NCI-H2029 treated with DMSO at 0.1 percent for 48 hours (cell line): ENCODE measurements around the gene TBC1D14.

ENCODE experiments used
- DNase-seq: peaks from one replicate; lab custom pipeline; 2025; lab: John Stamatoyannopoulos, UW

TBC1D14 gene

DNA sequence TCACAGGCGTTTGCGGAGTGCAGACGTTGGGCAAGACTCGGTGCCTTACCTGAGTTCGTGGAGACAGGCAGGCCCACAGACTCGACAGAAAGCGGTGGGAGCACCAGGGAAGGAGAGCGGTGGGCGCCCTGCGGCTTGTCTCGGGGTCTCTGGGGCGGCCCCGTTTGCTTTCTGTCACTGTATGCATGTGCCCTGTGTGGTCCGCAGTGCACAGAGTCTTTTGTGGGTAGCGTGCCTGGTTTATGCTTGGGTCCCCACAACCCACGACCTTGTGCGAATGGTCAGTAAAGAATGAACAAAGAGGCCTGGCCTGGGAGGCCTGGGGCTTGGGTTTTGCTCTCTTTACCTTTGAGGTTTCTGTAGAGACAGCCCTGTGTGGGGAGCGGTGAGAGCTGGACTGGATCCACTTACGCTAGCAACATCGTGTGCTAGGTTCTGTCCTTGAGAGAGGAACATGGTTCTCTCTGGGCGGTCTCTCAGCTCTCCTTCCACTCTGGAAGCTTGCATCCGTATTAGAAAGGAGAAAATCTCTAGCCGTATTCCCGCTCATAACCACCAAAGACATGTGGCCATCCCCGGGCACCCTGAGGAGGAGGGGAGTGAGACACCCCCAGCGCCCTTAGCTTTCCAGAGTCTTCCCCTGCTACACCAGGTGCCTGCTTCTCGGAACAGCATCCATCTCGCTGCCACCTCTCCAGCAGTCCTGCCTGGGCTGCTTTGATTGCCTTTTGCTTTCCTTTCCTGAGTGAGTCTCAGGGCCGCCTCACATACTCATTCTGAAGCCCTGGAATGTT is 134.7 kb downstream of the TBC1D14 start:
- DNase-seq: no peak

DNA sequence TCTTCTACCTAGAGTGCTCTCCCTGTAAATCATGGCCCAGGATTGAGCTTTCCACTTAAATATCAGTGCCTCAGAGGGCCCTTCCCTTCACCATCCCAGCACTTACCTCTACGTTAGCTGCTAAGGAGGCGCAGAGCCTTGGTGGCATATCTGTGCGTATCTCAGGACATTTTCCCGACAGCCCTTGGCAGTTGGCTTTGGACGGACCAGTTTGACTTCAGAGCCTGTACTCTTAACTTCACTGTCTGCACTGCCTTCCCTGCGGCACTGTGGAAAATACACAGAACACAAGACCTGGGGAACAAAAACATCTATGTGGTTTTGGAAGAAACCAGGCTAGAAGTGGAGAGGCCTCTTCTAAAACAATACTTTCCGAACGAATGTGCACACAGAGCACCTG is 135.9 kb downstream of the TBC1D14 start:
- no peak for DNase-seq

DNA sequence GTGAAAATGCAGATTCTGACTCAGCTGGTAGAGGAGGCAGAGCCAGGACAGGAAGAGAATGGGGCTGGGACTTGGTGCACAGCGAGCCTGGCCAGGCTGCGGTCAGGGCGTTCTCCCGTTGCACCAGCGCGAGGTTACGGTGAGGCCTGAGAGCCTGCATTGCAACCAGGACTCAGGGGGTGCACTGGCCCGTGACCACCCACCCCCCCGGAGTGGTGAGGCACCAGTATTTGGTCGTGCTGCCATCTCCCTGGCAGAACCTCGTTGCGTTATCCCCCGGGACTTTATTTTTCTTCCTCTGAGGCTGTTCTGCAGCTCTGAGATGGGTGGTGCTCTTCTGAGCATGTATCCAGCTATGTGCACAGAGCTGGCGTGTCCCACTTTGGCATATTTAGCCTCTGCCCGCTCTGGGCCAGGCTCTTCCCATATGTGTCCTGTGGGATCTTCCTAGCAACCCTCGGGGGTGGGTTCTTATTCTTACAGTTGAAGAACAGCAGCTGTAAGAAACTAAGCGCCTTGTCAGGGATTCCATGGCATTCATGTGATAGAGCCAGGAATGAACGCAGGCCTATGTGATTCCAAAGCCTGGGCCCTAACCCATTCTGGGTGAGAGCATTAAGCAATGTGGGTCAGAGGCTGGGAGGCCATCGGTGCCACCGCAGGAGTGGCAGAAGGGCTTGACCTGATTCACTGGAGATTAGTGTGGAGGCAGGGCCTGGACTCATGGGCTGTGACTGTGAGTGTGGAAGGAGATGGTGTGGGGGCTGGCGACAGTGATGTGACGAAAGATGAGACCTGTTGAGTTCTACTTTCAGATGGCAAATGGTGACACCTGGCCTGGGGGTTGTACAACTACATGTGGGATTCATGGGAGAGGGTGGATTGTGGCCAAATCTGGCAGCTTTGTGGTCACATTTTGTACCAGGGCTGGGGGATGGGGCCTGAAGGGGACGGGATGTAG is 136.6 kb downstream of the TBC1D14 start:
- no peak for DNase-seq

DNA sequence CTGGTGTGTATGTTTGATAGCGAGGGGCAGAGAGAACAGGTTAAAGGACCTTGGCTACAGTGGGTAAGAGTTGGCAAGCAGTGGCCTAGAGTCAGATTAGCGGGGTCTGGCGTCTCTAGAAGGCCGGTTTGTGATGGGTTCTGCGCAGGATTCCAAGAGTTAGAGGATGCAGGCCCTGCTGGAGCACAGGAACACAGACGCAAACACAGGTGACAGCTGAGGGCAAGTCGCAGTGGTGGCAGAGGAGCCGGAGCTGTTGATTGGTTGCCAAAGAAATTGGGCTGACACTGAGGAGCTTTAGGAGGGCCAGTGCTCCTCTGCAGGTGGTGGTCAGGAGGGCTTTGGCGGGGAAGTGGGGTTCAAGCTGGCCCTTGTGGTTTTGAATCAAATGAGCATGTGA is 137.3 kb downstream of the TBC1D14 start:
- no peak for DNase-seq

DNA sequence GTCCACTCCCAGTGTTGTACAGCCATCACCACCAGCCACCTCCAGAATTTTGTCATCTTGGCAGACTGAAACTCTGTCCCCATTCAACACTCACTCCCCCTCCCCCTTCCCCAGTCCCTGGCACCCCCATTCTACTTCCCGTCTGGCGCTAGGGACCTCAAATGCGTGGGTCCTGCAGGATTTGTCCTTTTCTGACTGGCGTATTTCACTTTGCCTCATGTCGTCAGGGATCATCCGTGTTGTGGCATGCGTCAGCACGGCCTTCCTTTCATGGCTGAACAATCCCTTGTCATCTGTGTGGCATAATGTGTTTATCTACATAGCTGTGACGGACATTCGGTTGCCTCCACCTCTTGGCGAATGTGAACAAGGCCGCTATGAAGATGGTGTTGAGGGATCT is 139.0 kb downstream of the TBC1D14 start:
- DNase-seq: no peak

DNA sequence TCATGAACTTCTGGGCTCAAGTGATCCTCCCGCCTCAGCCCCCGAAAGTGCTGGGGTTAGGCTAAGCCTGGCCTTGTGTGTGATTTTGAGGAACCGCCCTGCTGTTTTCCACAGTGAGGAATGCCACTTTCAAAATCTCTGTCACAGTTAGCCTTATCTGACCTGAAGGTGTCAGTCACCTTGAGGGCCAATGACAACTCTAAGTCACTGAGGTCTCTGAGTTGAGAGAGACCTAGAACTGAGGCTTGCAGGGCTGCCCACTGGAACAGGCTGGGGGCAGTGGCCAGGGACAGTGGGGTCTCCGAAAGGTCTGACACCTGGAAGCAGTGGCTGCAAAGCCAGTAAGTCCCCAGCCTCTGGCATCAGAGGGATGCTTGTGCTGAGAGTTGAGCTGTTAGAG is 139.7 kb downstream of the TBC1D14 start:
- no peak for DNase-seq

DNA sequence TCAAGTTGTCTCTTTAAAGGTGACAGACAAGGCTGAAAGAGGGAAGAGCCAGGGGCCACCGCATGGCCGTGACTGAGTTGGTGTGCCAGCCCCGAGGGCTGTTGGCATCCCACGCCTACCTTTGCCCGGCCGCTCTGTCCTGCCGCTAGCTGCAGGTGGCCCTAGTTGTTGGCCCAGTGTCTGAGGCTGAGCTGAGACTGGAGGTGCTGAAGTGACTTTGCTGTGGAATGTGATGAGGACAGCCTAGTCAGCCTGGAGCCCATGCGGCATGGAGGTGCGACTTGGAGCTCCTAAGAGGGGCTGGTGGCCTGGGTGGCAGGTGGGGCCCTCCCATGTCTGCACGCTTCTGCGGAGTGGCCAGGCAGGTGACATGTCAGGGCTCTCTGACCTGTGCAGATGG is 140.1 kb downstream of the TBC1D14 start:
- no peak for DNase-seq

DNA sequence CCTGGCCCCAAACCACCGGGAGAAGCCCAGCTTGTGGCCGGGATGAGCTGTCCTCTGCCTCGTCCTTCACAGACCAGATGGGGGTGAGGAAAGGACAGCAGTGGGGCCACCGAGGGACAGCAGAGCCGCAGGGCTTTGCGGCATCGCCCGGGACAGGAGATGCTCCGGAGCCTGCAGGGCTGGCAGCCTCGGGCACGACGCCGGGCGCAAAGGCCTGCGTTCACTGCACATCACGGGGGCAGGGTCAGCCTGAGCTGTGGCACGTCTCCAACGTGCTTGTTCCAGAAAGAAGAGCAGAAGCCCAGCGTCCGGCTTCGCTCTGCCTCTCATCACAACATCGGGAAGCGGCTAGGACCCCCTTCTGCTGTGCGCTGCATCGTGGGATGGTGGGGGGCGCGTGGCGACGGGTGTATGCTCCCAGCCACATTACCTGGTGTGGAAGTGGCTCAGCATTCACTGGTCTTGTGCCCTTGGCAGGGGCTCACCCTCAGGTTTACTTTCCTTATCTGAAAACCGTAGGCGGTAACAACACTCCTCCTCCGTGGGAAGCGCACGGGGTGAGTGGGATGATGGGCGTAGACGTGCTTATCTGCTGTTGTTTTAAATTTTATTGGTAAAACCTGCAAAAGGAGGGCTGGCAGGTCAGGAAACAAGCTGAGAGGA is 141.0 kb downstream of the TBC1D14 start:
- no peak for DNase-seq

DNA sequence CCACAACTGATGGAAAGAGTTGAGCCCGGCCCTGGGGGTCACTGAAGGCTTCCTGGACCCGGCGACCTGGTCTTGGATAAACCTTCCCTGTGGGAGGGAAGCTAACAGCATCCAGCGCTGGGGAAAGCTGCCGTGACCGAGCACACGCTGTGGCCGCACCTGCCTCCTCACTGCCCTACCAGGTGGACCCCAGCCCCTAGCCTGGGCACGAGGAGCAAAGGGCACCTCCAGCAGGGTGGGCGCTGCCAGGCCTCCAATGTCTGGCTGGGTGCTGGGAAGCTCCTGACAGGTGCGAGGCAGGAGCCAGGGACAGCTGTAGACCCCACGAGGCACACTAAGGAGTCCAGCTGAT is 141.5 kb downstream of the TBC1D14 start:
- no peak for DNase-seq

DNA sequence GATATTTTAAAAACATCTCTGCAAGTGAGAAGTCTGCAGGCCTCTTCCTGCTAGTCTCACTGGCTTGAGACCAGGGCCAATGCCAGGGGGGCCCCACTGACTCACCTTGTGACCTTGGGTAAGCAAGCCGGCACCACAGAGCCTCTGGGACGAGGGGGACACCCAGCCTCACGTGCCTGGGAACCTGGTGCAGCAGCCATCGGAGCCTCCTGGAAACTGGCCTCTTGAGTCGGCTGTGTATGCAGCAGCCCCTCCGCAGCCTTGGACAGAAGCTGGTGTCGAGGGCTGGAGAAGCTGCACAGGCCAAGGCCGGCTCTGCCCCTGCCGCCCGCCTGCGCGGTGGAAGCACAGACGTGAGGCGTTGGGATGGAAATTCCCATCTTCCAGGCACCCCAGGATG is 142.3 kb downstream of the TBC1D14 start:
- DNase-seq: no peak

DNA sequence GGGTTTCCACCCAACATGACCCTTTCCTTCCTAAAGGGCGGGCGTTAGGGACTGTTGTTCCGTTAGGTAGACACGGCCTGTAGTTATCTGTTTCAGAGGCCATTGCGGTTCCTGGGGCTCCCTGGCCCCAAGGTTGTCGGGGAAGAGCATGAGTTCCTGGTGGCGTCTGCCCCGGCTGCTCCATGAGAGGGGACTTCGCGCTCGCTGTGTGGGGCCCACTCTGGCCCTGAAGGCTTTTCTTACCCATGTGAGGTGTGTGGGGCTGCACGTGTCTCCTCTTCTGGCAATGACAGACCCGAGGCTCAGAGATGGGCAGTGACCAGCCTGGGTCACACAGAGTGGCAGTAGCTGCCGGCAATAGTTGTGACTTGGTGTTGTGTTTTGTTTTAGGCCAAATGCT is 142.7 kb downstream of the TBC1D14 start:
- DNase-seq: no peak

DNA sequence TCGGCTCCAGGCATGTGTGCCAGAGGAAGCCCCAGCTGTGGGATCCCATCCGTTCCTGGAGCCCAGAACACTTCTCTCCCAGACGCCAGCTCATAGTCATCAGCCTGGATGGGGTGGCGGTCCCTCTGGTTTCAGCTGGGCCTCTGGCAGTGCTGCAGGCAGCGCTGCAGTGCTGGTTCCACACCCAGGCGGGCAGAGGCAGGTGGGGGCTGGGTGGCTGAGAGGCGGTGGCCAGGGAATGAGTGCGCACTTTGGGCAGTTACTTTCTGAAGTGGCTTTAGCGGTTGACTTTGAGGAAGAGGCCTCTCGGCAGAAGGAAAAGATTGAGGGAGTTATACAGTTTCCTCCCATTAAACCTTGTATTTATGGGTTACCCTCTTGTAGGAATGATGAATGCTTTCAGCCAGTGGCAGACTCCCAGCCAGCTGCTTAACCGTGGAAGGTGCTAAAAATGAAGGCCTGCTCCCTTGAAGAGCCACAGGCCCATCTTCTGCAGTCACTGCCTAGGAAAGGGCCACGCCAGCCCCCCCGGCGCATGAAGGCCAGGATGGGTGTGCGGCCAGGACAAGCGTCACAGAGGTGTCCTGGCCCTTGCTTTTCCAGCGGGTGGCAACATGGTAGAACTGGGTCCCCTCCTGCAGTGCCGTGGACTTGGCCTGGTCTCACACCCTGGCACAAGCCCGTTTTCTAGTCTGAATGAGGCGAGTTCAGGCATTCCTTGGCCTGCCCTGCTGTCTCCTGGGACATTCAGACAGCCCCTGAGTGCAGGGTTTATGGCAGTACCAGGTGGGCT is 143.5 kb downstream of the TBC1D14 start:
- DNase-seq: no peak

DNA sequence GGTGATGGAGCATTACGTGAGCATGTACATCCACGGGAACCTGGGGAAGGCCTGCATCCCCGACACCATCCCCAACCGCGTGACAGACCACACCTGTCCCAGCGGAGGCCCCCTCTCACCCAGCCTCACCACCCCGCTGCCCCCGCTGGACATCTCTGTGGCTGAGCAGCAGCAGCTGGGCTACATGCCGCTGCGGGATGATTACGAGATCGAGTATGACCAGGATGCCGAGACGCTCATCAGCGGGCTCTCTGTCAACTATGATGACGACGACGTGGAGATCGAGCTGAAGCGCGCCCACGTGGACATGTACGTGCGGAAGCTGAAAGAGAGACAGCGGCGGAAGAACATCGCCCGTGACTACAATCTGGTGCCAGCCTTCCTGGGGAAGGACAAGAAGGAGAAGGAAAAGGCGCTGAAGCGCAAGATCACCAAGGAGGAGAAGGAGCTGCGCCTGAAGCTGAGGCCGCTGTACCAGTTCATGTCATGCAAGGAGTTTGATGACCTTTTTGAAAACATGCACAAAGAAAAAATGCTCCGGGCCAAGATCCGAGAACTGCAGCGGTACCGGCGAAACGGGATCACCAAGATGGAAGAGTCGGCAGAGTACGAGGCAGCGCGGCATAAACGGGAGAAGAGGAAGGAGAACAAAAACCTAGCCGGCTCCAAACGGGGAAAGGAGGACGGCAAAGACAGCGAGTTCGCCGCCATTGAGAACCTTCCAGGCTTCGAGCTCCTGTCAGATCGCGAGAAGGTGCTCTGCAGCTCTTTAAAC is 144.7 kb downstream of the TBC1D14 start:
- no peak for DNase-seq

DNA sequence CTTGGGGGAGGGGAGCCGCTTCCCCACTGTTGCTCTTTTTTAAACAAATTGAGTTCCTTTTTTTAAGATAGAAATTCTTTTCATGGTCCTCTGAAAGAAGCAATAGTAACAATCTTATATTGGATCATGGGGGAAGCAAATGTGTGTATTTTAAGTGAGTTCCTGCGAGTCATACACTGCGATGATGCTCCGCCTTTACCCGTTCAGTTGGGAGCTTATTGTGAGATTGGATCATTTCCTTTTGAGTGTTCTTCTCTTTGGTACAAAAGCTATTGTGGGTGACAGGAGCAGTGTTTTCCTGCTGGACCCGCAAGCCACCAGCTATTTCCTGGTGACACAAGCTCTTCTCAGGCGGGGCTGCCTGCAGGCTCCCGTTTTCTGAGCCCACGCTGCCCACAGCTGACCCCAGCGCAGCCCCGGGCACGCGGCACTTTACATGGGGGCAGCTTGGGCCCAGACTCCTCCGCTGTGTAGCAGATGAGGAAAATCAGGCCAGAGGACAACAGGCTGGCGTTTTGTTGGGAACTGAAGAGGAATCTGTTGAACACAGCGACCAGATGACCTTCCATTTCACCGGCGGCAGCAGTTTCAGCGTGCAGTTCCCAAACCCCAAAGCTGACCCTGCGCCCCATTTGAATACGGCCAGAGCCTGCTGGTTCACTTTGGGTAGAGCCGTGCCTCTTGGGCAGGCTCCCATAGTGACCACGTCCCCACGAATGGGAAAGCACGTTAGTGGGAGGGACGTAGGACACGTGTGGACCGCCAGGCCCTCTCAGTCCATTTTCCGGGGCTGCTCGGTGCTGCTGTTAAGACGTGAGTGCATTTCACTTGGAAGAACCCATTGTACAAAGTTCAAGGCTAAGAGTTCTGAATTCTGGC is 145.7 kb downstream of the TBC1D14 start:
- no peak for DNase-seq

DNA sequence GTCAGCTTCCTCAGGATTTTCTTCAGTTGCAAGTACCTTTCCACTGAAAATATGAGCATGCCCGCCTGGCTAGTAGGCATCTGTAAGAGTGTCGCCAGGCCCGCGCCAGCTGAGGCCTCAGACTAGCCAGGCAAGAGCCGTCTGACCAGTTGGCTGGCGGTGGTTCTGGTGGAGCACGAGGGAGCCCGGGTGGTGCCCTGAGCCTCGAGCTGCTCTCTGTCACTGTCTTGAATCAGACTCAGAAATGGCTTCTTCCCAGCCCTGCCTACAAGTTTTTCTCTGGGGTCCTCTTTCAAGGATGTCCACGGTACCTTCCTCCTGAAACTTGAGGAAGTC is 146.3 kb downstream of the TBC1D14 start:
- DNase-seq: no peak

DNA sequence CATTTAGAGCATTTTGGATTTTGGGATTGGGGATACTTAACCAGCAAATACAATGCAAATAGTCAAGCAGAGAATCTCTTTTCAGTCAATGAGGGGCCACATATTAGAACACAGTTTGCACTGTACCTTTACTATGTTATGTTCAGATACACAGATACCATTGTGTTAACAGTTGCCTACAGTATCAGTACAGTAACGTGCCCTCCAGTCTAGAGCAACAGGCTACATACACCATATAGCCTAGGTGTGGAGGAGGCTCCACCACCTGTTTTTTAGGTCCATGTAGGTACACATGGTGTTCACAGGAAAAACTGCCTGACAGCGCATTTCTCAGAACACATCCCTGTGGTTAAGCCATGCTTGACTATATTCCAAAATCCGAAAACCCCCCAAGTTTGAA is 149.2 kb downstream of the TBC1D14 start:
- no peak for DNase-seq

DNA sequence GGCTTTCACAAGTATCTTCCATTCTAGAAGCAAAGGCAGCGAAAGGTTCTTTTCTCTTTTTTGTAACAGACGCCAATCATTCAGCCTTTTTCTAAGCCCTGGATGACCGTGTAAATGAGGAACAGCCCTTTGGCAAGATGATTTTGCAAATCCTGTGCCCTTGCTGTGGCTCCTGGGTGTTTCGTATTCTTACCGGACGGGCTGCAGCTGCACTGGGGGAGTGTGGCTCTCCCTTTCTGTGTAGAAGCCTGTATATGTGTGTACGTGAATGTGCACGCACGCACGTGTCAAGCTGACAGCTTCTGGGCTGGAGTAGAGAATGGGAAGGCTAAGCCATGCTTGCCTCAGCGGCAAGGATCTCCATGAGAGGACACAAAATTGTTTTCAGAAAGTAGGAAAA is 150.0 kb downstream of the TBC1D14 start:
- no peak for DNase-seq

DNA sequence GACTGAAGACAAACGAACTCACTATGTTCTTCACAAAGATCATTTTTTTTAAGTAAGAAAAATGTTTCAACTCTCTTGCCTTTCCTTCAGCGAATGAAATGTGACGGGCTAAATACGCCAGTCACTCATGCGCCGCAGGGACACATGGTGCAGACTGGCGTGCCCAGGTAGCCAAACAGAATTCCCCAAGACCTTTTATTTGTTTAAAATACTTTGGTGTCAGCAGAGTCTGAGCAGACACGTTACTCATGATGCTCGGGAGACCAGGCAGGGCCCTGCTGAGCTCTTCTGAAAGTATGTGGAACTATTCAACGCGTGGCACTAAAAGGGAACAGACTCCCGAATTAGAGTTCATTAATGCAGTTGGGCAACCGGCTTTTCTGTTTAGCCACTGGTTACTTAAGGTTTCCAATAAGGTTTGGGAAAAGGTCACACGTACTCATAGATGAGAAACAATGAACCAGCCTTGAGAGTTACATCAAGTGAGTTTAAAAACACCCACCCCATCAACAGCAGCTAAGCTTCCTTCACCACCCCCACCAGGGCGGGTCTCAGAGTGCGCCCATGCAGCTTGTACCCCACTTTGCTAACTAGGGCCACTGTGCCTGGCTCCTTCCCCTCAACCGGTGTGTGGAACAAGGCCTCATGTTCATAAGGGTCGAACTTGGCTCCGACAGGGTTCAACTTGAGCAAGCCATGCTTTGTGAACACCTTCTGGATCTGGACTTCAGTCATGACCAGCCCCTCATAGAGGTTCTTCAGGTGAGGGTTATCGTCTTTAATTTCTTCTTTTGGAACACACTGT is 150.9 kb downstream of the TBC1D14 start:
- no peak for DNase-seq

DNA sequence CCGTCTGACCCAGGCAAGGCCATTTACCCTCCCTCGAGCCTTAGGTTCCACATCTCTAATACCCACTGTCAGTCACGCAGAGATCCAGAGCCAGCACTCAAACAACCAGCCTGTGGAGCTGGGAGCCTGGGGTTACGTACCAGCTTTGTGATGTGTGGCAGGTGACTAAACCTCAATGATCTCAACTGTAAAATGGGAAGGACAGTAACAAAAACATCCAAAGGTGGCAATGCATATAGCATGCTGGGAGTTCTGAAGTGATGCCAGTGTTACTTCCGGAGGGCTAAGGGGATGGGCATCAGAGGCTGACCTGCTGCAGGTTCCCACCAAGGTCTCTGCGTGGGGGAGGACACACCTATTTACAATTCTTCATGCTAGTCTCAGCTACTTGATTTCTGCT is 152.2 kb downstream of the TBC1D14 start:
- DNase-seq: no peak
